Right renal pelvis (tissue), 4 donors: ENCODE measurements around the gene HINFP. TPM values are rescaled to one million over a fixed set of nuclear protein-coding genes. Genes with fewer than 3 reads are reported as not detected.
"Not testable (repeated sequence)": the region's sequence is repeated elsewhere in the genome, so short reads cannot be mapped to it uniquely, and the experiment has no call there.

Experiments
- DNase-seq, 4 donors: peaks; one replicate each; pipeline ENCODE4 v3.0.0-alpha.2; 2013; ENCODE audit warnings: low read depth in 4 of 4, low spot score in 3 of 4, missing footprints in 1 of 4
- polyA plus RNA-seq, 4 donors: library from polyadenylated mRNA; unstranded; fragments of 120-200 nt; gene quantifications; one replicate each; pipeline ENCODE4 v1.2.1, GENCODE V29; 2013; ENCODE audit not compliant: insufficient read length in 4 of 4

HINFP gene
- polyA plus RNA-seq, 4 donors: 26.5 to 33.2 (median 30.0) TPM

- DNase-seq: no peak
Measured at GRCh38 chr11:119181677-119182412, 60.5 kb downstream of the HINFP start.

GRCh38 chr11:119184399-119184798 is 63.0 kb downstream of the HINFP start:
- DNase-seq: not testable (repeated sequence)

Other genes with a start within 250 kb of the HINFP start
- not detected for gene CXCR5, start 237.7 kb upstream of the HINFP start, polyA plus RNA-seq
- gene BCL9L, start 195.7 kb upstream of the HINFP start, polyA plus RNA-seq: 10 to 100 TPM; 32.9 to 37.0 (median 33.1) TPM
- gene UPK2, start 165.3 kb upstream of the HINFP start, polyA plus RNA-seq: 10 to 100 TPM in 2 of 4 donors, 1 to 10 TPM in 1, under 1 TPM in 1; 0.74 to 47.4 (median 26.7) TPM
- under 1 TPM in 1 of 4 donors, not detected in 3; 0.05 TPM for gene FOXR1, start 149.8 kb upstream of the HINFP start, polyA plus RNA-seq
- 10 to 100 TPM; 15.0 to 23.9 (median 17.1) TPM for gene CENATAC, start 123.4 kb upstream of the HINFP start, polyA plus RNA-seq
- gene RPS25, start 103.2 kb upstream of the HINFP start, polyA plus RNA-seq: 1,000 to 10,000 TPM; 1,012 to 1,189 (median 1,098) TPM
- 100 to 1,000 TPM in 2 of 4 donors, 10 to 100 TPM in 2; 91.9 to 145 (median 117) TPM for gene TRAPPC4, start 102.8 kb upstream of the HINFP start, polyA plus RNA-seq
- 100 to 1,000 TPM in 2 of 4 donors, 10 to 100 TPM in 2; 82.6 to 110 (median 100) TPM for gene SLC37A4, start 90.7 kb upstream of the HINFP start, polyA plus RNA-seq
- 100 to 1,000 TPM; 111 to 133 (median 122) TPM for gene HYOU1, start 64.4 kb upstream of the HINFP start, polyA plus RNA-seq
- 10 to 100 TPM; 51.9 to 59.5 (median 54.7) TPM for gene VPS11, start 53.8 kb upstream of the HINFP start, polyA plus RNA-seq
- 10 to 100 TPM; 25.9 to 28.6 (median 26.4) TPM for gene HMBS, start 36.7 kb upstream of the HINFP start, polyA plus RNA-seq
- 10 to 100 TPM; 56.3 to 70.4 (median 59.5) TPM for gene DPAGT1, start 19.7 kb upstream of the HINFP start, polyA plus RNA-seq
- 10 to 100 TPM; 10.6 to 14.0 (median 11.8) TPM for gene C2CD2L, start 14.2 kb upstream of the HINFP start, polyA plus RNA-seq
- under 1 TPM; 0.71 to 0.81 (median 0.76) TPM for gene ABCG4, start 27.5 kb downstream of the HINFP start, polyA plus RNA-seq
- 10 to 100 TPM; 11.7 to 14.4 (median 12.2) TPM for gene NLRX1, start 47.1 kb downstream of the HINFP start, polyA plus RNA-seq
- 10 to 100 TPM; 12.7 to 19.1 (median 14.2) TPM for gene NHERF4, start 63.9 kb downstream of the HINFP start, polyA plus RNA-seq
- 10 to 100 TPM; 19.9 to 22.8 (median 21.6) TPM for gene CBL, start 84.8 kb downstream of the HINFP start, polyA plus RNA-seq
- gene MCAM, start 195.6 kb downstream of the HINFP start, polyA plus RNA-seq: 10 to 100 TPM; 53.1 to 67.4 (median 54.5) TPM
- 10 to 100 TPM; 32.2 to 36.8 (median 32.9) TPM for gene RNF26, start 212.9 kb downstream of the HINFP start, polyA plus RNA-seq
- gene C1QTNF5, start 219.3 kb downstream of the HINFP start, polyA plus RNA-seq: 10 to 100 TPM; 20.6 to 33.6 (median 25.5) TPM
- gene MFRP, start 225.1 kb downstream of the HINFP start, polyA plus RNA-seq: not detected